Mesendoderm (in vitro differentiated cells): ENCODE results near the gene DGKH.
A peak's percentile ranks its signal among the peaks of the same experiment; 100 is the strongest.

ENCODE experiments used
- DNase-seq: peaks from one replicate; pipeline ENCODE4 v3.0.0; 2013
- H2AK5ac ChIP-seq: 2 replicates; pipeline ENCODE4 v1.6.1; 2013; ENCODE audit warnings: low read length, inconsistent platforms
- H2BK120ac ChIP-seq: 2 replicates; pipeline ENCODE4 v1.6.1; 2013; ENCODE audit warnings: low read depth, mild to moderate bottlenecking, low read length, moderate library complexity, mixed read lengths
- H2BK15ac ChIP-seq: replicated peaks from 2 replicates; pipeline ENCODE4 v1.6.1; 2013; ENCODE audit warnings: low read depth, mild to moderate bottlenecking, moderate library complexity
- H2BK5ac ChIP-seq: 2 replicates; pipeline ENCODE4 v1.6.1; 2013; ENCODE audit warnings: low read length, inconsistent platforms
- H3K18ac ChIP-seq: 2 replicates; pipeline ENCODE4 v1.6.1; 2013; ENCODE audit warnings: mild to moderate bottlenecking, low read length, mixed read lengths
- H3K23ac ChIP-seq: one replicate; pipeline ENCODE4 v1.6.1; 2013; ENCODE audit warnings: low read length
- H3K27ac ChIP-seq: 2 replicates; pipeline ENCODE4 v1.5.1; 2013; ENCODE audit warnings: low read depth, mild to moderate bottlenecking, inconsistent platforms, low read length, moderate library complexity
- H3K27me3 ChIP-seq: 2 replicates; pipeline ENCODE4 v1.6.1; 2013; ENCODE audit warnings: low read length, control low read depth, mild to moderate bottlenecking, inconsistent platforms; ENCODE audit not compliant: insufficient read depth, poor library complexity
- H3K36me3 ChIP-seq: 2 replicates; pipeline ENCODE4 v1.6.1; 2013; ENCODE audit warnings: low read length, inconsistent platforms; ENCODE audit not compliant: control insufficient read depth, insufficient read depth
- H3K4ac ChIP-seq: one replicate; pipeline ENCODE4 v1.6.1; 2013; ENCODE audit warnings: low read depth, mild to moderate bottlenecking, low read length, moderate library complexity
- H3K4me1 ChIP-seq: 2 replicates; pipeline ENCODE4 v1.6.1; 2013; ENCODE audit warnings: low read depth, low read length, inconsistent platforms; ENCODE audit not compliant: control insufficient read depth
- H3K4me2 ChIP-seq: 2 replicates; pipeline ENCODE4 v1.6.1; 2013; ENCODE audit warnings: low read length
- H3K4me3 ChIP-seq: 2 replicates; pipeline ENCODE4 v1.5.1; 2013; ENCODE audit warnings: mild to moderate bottlenecking, low read length
- H3K56ac ChIP-seq: one replicate; pipeline ENCODE4 v1.6.1; 2013; ENCODE audit warnings: low read length
- H3K79me1 ChIP-seq: 2 replicates; pipeline ENCODE4 v1.6.1; 2013; ENCODE audit warnings: low read length, inconsistent platforms
- H3K79me2 ChIP-seq: 2 replicates; pipeline ENCODE4 v1.6.1; 2013; ENCODE audit warnings: mild to moderate bottlenecking, low read length; ENCODE audit not compliant: control insufficient read depth, insufficient read depth
- H3K9ac ChIP-seq: 2 replicates; pipeline ENCODE4 v1.6.1; 2013; ENCODE audit warnings: low read length, inconsistent platforms
- H4K5ac ChIP-seq: one replicate; pipeline ENCODE4 v1.6.1; 2013; ENCODE audit warnings: low read length
- H4K8ac ChIP-seq: one replicate; pipeline ENCODE4 v1.6.1; 2013; ENCODE audit warnings: low read depth, mild to moderate bottlenecking, control low read depth, low read length, moderate library complexity
- WGBS: extraction: QIAGEN DNeasy Blood & Tissue Kit; methylation state at CpG from one replicate; pipeline ENCODE4 v1.1.7; 2013; ENCODE audit warnings: low lambda C conversion rate, missing lambda C conversion rate; ENCODE audit not compliant: insufficient coverage; ENCODE audit errors: extremely low coverage; 5-methylcytosine and 5-hydroxymethylcytosine counted together

Gene DGKH

GRCh38 chr13:42246541-42246940, 198.1 kb downstream of the DGKH start:
- Histone ChIP-seq H3K4me2 (no peak overlapping the region), H2BK5ac (no peak overlapping the region), H3K23ac (no peak overlapping the region), H3K18ac (no peak overlapping the region), H2BK15ac (no peak overlapping the region), H2BK120ac (no peak overlapping the region), H4K5ac (no peak overlapping the region), H3K56ac (no peak overlapping the region), H4K8ac (no peak overlapping the region), H2AK5ac (no peak overlapping the region), H3K4me3 (no peak overlapping the region), H3K4me1 (no peaks in the 10 kb centered on the region), H3K4ac (no peak overlapping the region), H3K27ac (no peak overlapping the region), H3K27me3 (no peaks in the 10 kb centered on the region), H3K9ac (no peak overlapping the region), H3K79me1 (no peaks in the 10 kb centered on the region), H3K36me3 (no peaks in the 10 kb centered on the region), H3K79me2 (no peaks in the 10 kb centered on the region)
- no peak for DNase-seq
- no CpG with 5 or more reads among the region's 8 CpGs for WGBS

DNA sequence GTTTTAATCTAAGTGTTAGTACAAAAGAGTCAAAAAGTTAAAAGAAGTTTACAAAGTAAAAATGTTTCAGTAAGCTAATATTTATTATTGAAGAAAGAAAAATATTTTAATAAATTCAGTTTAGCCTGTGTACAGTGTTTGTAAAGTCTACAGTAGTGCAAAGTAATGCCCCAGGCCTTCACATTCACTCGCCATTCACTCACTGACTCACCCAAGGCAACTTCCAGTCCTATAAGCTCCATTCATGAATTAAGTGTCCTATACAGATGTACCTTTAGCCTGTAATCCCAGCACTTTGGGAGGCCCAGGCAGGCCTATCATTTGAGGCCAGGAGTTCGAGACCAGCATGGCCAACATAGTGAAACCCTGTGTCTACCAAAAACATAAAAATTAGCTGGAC, 199.4 kb downstream of the DGKH start:
- no CpG with 5 or more reads among the region's 2 CpGs for WGBS
- Histone ChIP-seq H3K56ac (no peak overlapping the region), H2BK120ac (no peak overlapping the region), H4K5ac (no peak overlapping the region), H3K9ac (no peak overlapping the region), H2BK5ac (no peak overlapping the region), H3K79me1 (no peaks in the 10 kb centered on the region), H3K79me2 (no peaks in the 10 kb centered on the region), H2BK15ac (no peak overlapping the region), H3K4ac (no peak overlapping the region), H4K8ac (no peak overlapping the region), H3K23ac (no peak overlapping the region), H3K27ac (no peak overlapping the region), H3K4me3 (no peak overlapping the region), H3K18ac (no peak overlapping the region), H3K4me1 (no peaks in the 10 kb centered on the region), H3K36me3 (no peaks in the 10 kb centered on the region), H3K4me2 (no peak overlapping the region), H2AK5ac (no peak overlapping the region), H3K27me3 (no peaks in the 10 kb centered on the region)
- no peak for DNase-seq

- H3K36me3 ChIP-seq, result no peaks in the 10 kb centered on the region
- H3K27me3 ChIP-seq, result no peaks in the 10 kb centered on the region
- H3K4ac ChIP-seq, result no peak overlapping the region
- H4K8ac ChIP-seq, result no peak overlapping the region
- H3K23ac ChIP-seq, result no peak overlapping the region
- H3K56ac ChIP-seq, result no peak overlapping the region
- H2AK5ac ChIP-seq, result no peak overlapping the region
- no peak overlapping the region for H2BK15ac ChIP-seq
- no peak overlapping the region for H3K27ac ChIP-seq
- no peak overlapping the region for H3K4me2 ChIP-seq
- H3K79me1 ChIP-seq, result no peaks in the 10 kb centered on the region
- H3K4me1 ChIP-seq, result no peaks in the 10 kb centered on the region
- no peak overlapping the region for H4K5ac ChIP-seq
- no peak overlapping the region for H3K4me3 ChIP-seq
- H2BK120ac ChIP-seq, result no peak overlapping the region
- WGBS, result no CpG with 5 or more reads among the region's 5 CpGs
- H3K9ac ChIP-seq, result no peak overlapping the region
- H2BK5ac ChIP-seq, result no peak overlapping the region
- H3K18ac ChIP-seq, result no peak overlapping the region
- DNase-seq, result no peak
- no peaks in the 10 kb centered on the region for H3K79me2 ChIP-seq
These were observed 207.4 kb downstream of the DGKH start for GRCh38 chr13:42255886-42256285.

GRCh38 chr13:42258747-42259146, 210.3 kb downstream of the DGKH start:
- Histone ChIP-seq H3K9ac (no peak overlapping the region), H3K18ac (no peak overlapping the region), H2BK15ac (no peak overlapping the region), H3K4me2 (no peak overlapping the region), H2BK5ac (no peak overlapping the region), H2AK5ac (no peak overlapping the region), H4K8ac (no peak overlapping the region), H4K5ac (no peak overlapping the region), H3K56ac (no peak overlapping the region), H3K27me3 (no peaks in the 10 kb centered on the region), H3K23ac (no peak overlapping the region), H3K4ac (no peak overlapping the region), H3K27ac (no peak overlapping the region), H3K4me1 (no peaks in the 10 kb centered on the region), H2BK120ac (no peak overlapping the region), H3K79me2 (no peaks in the 10 kb centered on the region), H3K36me3 (no peaks in the 10 kb centered on the region), H3K4me3 (no peak overlapping the region), H3K79me1 (no peaks in the 10 kb centered on the region)
- DNase-seq, result peak; percentile 34
- WGBS, result no CpG with 5 or more reads among the region's 5 CpGs

DNA sequence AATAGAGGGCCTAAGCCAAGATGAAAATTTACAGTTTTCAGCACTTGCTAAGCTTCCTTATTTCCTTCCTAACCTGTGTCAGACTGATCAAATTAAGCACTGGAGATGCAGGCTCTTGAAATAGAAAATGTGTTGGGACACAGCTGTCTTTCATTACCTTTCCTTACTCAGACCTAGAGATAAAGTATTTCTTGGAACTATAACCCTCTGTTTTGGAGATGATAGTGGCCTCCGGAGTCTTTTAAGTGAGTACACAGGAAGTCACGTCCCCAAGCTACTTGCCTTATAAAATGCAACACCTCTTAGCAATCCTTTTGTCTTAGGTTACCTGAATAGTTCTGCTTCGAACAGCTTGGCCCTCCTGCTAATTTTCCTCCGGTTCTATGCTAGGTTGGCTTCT, 211.1 kb downstream of the DGKH start:
- no peak for DNase-seq
- Histone ChIP-seq H3K56ac (no peak overlapping the region), H3K4me3 (no peak overlapping the region), H3K4me2 (no peak overlapping the region), H3K9ac (no peak overlapping the region), H2BK5ac (no peak overlapping the region), H3K23ac (no peak overlapping the region), H3K79me1 (no peaks in the 10 kb centered on the region), H3K4ac (no peak overlapping the region), H4K8ac (no peak overlapping the region), H3K4me1 (no peaks in the 10 kb centered on the region), H3K27me3 (no peaks in the 10 kb centered on the region), H2BK15ac (no peak overlapping the region), H2AK5ac (no peak overlapping the region), H2BK120ac (no peak overlapping the region), H3K18ac (no peak overlapping the region), H3K79me2 (no peaks in the 10 kb centered on the region), H3K27ac (no peak overlapping the region), H4K5ac (no peak overlapping the region), H3K36me3 (no peaks in the 10 kb centered on the region)
- WGBS, result no CpG with 5 or more reads among the region's 4 CpGs

DNA sequence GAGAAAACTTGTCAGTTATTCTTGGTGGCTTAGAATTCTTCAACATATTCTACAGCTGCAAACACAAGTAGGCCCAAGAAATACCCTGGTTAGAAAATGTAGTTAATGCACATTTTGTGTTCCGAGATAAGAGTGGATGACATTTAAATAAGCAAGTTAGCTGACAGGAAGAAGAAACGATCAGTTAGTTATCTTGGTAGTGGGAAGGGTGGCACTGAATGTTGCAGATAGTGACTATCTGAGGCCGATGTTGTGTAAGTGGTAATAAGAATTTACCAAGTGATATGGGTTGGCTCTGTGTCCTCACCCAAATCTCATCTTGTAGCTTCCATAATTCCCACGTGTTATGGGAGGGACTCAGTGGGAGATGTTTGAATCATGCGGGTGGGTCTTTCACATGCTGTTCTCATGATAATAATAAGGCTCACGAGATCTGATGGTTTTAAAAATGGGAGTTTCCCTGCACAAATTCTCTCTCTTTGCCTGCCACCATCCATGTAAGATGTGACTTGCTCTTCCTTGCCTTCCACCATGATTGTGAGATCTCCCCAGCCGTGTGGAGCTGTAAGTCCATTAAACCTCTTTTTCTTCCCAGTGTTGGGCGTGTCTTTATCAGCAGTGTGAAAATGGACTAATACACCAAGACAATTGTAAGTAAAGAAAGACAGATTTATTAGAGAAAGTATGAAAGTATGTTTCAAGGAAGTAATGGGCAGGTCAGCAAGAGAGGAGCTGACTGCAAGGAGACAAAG, 212.6 kb downstream of the DGKH start:
- Histone ChIP-seq H3K79me1 (no peaks in the 10 kb centered on the region), H3K9ac (no peak overlapping the region), H3K27ac (no peak overlapping the region), H3K56ac (no peak overlapping the region), H3K4me1 (no peaks in the 10 kb centered on the region), H3K4me3 (no peak overlapping the region), H3K23ac (no peak overlapping the region), H3K79me2 (no peaks in the 10 kb centered on the region), H3K27me3 (no peaks in the 10 kb centered on the region), H4K8ac (no peak overlapping the region), H2BK120ac (no peak overlapping the region), H3K18ac (no peak overlapping the region), H2BK15ac (no peak overlapping the region), H2AK5ac (no peak overlapping the region), H4K5ac (no peak overlapping the region), H3K36me3 (no peaks in the 10 kb centered on the region), H3K4me2 (no peak overlapping the region), H3K4ac (no peak overlapping the region), H2BK5ac (no peak overlapping the region)
- no peak for DNase-seq
- no CpG with 5 or more reads among the region's 8 CpGs for WGBS
